A549 (cell line): ENCODE results near the gene EPYC. TPM values are rescaled to one million over a fixed set of nuclear protein-coding genes. Genes with fewer than 3 reads are reported as not detected.

ENCODE experiments used
- ATAC-seq, 2 experiments: fragments of 200-7000 bp in 1 of 2; fragments of >200 bp in 1 of 2; cut with Nextera tagmentation in 1 of 2; cut with Tn5 transposase in 1 of 2; 3 replicates each; pipeline versions ENCODE4 v1.8.0 to v1.9.1; 2018 to 2020; ENCODE audit warnings: mild to moderate bottlenecking in 1 of 2, moderate library complexity in 1 of 2
- CTCF ChIA-PET: fragments of 300-600 bp; sonication (Branson Sonifier 250); formaldehyde crosslinking; extraction: SDS; loops from one replicate; lab custom pipeline; 2021; ENCODE audit warnings: antibody characterized with exemption, inconsistent platforms; lab: Yijun Ruan, JAX
- POLR2A ChIA-PET: fragments of 350-600 bp; formaldehyde crosslinking; extraction: SDS; loops from one replicate; lab custom pipeline; 2021; ENCODE audit warnings: antibody characterized with exemption, inconsistent platforms; lab: Yijun Ruan, JAX
- DNase-seq, 2 experiments: peaks; one replicate each; pipeline versions ENCODE4 v3.0.0 to v3.0.0-alpha.2; 2011 to 2016; ENCODE audit warnings: low read depth in 1 of 2, low spot score in 1 of 2
- FAIRE-seq: peaks from 2 replicates; lab custom pipeline; 2011; peaks lifted over from hg19 to GRCh38; lab: Jason Lieb, UNC
- H3K27ac ChIP-seq, 2 experiments: fragments of >200 bp; sonication (Bioruptor Twin); formaldehyde crosslinking; 3 replicates each; pipeline ENCODE4 v1.5.1; 2016 to 2017
- H3K4me1 ChIP-seq: fragments of >200 bp; sonication (Bioruptor Twin); formaldehyde crosslinking; 3 replicates; pipeline ENCODE4 v1.6.1; 2016
- H3K4me2 ChIP-seq: fragments of >200 bp; sonication (Bioruptor Twin); formaldehyde crosslinking; 3 replicates; pipeline ENCODE4 v1.6.1; 2016
- H3K4me3 ChIP-seq: fragments of >200 bp; sonication (Bioruptor Twin); formaldehyde crosslinking; 3 replicates; pipeline ENCODE4 v1.5.1; 2016
- H3K9me3 ChIP-seq: fragments of >200 bp; sonication (Bioruptor Twin); formaldehyde crosslinking; 3 replicates; pipeline ENCODE4 v1.6.1; 2016
- CBX2 ChIP-seq: fragments of 200-600 bp; sonication (generic); IDR thresholded peaks from 2 replicates; pipeline ENCODE4 v1.6.1; 2016; ENCODE audit warnings: low read depth, mild to moderate bottlenecking, borderline replicate concordance
- E2F6 ChIP-seq: IDR thresholded peaks from 2 replicates; pipeline ENCODE4 v1.6.1; 2012; ENCODE audit warnings: low read depth, borderline replicate concordance
- EHF ChIP-seq: fragments of 250-450 bp; sonication (Bioruptor Pico); IDR thresholded peaks from 2 replicates; pipeline ENCODE4 v1.5.0; 2020; ENCODE audit warnings: mild to moderate bottlenecking
- EHMT2 ChIP-seq: fragments of 200-600 bp; sonication (generic); IDR thresholded peaks from 2 replicates; pipeline ENCODE4 v1.6.1; 2016; ENCODE audit warnings: antibody characterized with exemption, low read depth, mild to moderate bottlenecking, moderate library complexity
- ESRRA ChIP-seq: fragments of 150-350 bp; IDR thresholded peaks from 2 replicates; pipeline ENCODE4 v1.6.1; 2014; ENCODE audit warnings: mild to moderate bottlenecking, low read length, borderline replicate concordance
- FOSL2 ChIP-seq, 2 experiments: fragments of 450-650 bp in 1 of 2; fragments of >200 bp in 1 of 2; sonication (Bioruptor Twin) in 1 of 2; formaldehyde crosslinking; IDR thresholded peaks; 2 replicates each; pipeline versions ENCODE4 v1.5.0 to v1.6.1; 2016 to 2020; ENCODE audit warnings: mild to moderate bottlenecking in 1 of 2, moderate library complexity in 1 of 2
- HOXA7 ChIP-seq: fragments of 250-450 bp; sonication (Bioruptor Pico); IDR thresholded peaks from 2 replicates; pipeline ENCODE4 v1.5.0; 2020; ENCODE audit warnings: mild to moderate bottlenecking, moderate library complexity
- JUN ChIP-seq, 2 experiments: fragments of >200 bp; sonication (Bioruptor Twin); formaldehyde crosslinking; IDR thresholded peaks; 2 replicates in 1 of 2; 3 replicates in 1 of 2; pipeline ENCODE4 v1.6.1; 2016 to 2017
- KDM1A ChIP-seq: fragments of 200-600 bp; sonication (generic); IDR thresholded peaks from 2 replicates; pipeline ENCODE4 v1.6.1; 2016; ENCODE audit warnings: low read depth, mild to moderate bottlenecking
- MAFK ChIP-seq: fragments of 450-650 bp; IDR thresholded peaks from 2 replicates; pipeline ENCODE4 v1.6.1; 2014; ENCODE audit not compliant: partially characterized antibody
- MAZ ChIP-seq: fragments of 150-350 bp; IDR thresholded peaks from 2 replicates; pipeline ENCODE4 v1.6.1; 2014; ENCODE audit warnings: antibody characterized with exemption, low read depth, low read length, borderline replicate concordance
- MYC ChIP-seq: IDR thresholded peaks from 2 replicates; pipeline ENCODE4 v1.6.1; 2012; ENCODE audit warnings: mild to moderate bottlenecking, inconsistent platforms, low read length, improper control_type of control experiment, borderline replicate concordance
- NPAS2 ChIP-seq: fragments of 250-450 bp; sonication (Bioruptor Pico); IDR thresholded peaks from 2 replicates; pipeline ENCODE4 v1.8.0; 2022; ENCODE audit warnings: mild to moderate bottlenecking, moderate library complexity, borderline replicate concordance
- PBX3 ChIP-seq: IDR thresholded peaks from 2 replicates; pipeline ENCODE4 v1.6.1; 2012
- POLR2AphosphoS2 ChIP-seq: conservative IDR thresholded peaks from 2 replicates; pipeline ENCODE4 v1.6.1; 2012; ENCODE audit warnings: low read length, improper control_type of control experiment, inconsistent platforms
- RAD21 ChIP-seq, 2 experiments: fragments of >200 bp in 1 of 2; sonication (Bioruptor Twin) in 1 of 2; formaldehyde crosslinking in 1 of 2; IDR thresholded peaks in 1 of 2; conservative IDR thresholded peaks in 1 of 2; 2 replicates in 1 of 2; 3 replicates in 1 of 2; pipeline ENCODE4 v1.6.1; 2012 to 2018; ENCODE audit warnings: inconsistent platforms in 1 of 2
- RARB ChIP-seq: fragments of 250-450 bp; sonication (Bioruptor Pico); IDR thresholded peaks from 2 replicates; pipeline ENCODE4 v1.8.0; 2021; ENCODE audit warnings: mild to moderate bottlenecking, moderate library complexity
- RCOR1 ChIP-seq: fragments of 150-350 bp; IDR thresholded peaks from 2 replicates; pipeline ENCODE4 v1.6.1; 2014; ENCODE audit warnings: antibody characterized with exemption, low read length, low read depth
- REST ChIP-seq: fragments of 200-600 bp; sonication (generic); IDR thresholded peaks from 2 replicates; pipeline ENCODE4 v1.6.1; 2016; ENCODE audit warnings: antibody characterized with exemption, mild to moderate bottlenecking, moderate library complexity
- RFX5 ChIP-seq: fragments of 450-650 bp; IDR thresholded peaks from 2 replicates; pipeline ENCODE4 v1.7.1; 2014; ENCODE audit warnings: antibody characterized with exemption, mild to moderate bottlenecking, moderate library complexity
- ZFP36 ChIP-seq: fragments of 450-650 bp; IDR thresholded peaks from 2 replicates; pipeline ENCODE4 v1.6.1; 2014; ENCODE audit warnings: borderline replicate concordance; ENCODE audit not compliant: partially characterized antibody
- WGBS: methylation state at CpG from one replicate; pipeline ENCODE4 v1.1.6; 2017; ENCODE audit errors: missing lambda C conversion rate; 5-methylcytosine and 5-hydroxymethylcytosine counted together
- polyA plus RNA-seq, 4 experiments: library from polyadenylated mRNA; depleted of rRNA in 3 of 4; stranded (reverse); fragments of >200 nt; fragmentation: RNase III in 1 of 4; extraction: RNeasy Plus Mini Kit Qiagen cat#74134 plus additional on column Dnase treatment in 1 of 4; gene quantifications; 2 replicates in 3 of 4; 3 replicates in 1 of 4; pipeline ENCODE4 v1.2.3, GENCODE V29; 2011 to 2017
- TF ChIP-seq, protein P1 (sequence below): fragments of >200 bp; sonication (Bioruptor Twin); formaldehyde crosslinking; IDR thresholded peaks from 3 replicates; pipeline ENCODE4 v1.5.1; 2016

EPYC gene
- polyA plus RNA-seq, 2 of the 4 experiments (the other 2 are of a cell fraction) = not detected

DNA sequence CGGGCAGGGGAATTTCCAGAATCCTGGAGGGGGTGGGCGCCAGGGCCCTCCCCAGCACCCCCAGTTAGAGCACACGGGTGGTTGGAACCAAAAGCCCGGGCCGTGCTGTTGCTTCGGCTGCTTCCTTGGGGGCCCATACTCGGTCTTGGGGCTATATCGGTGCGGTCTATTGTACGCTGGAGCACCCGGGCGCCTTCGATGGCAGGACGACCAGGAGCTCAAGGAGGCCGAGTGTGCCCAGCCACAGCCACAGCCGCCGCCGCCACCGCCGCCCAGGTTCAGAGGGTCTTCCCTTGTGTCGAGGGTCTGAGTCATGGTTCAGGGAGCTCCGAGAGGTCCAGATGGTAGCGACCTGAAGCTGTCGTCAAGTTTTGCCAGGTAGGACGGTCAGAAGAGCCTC, 50.3 kb downstream of the EPYC start (continued):
- TF ChIP-seq FOSL2 (IDR thresholded peaks at IDR 0.05) (no peak), FOSL2 (CRISPR knock-in tag; IDR thresholded peaks at IDR 0.05) (no peak)

DNA sequence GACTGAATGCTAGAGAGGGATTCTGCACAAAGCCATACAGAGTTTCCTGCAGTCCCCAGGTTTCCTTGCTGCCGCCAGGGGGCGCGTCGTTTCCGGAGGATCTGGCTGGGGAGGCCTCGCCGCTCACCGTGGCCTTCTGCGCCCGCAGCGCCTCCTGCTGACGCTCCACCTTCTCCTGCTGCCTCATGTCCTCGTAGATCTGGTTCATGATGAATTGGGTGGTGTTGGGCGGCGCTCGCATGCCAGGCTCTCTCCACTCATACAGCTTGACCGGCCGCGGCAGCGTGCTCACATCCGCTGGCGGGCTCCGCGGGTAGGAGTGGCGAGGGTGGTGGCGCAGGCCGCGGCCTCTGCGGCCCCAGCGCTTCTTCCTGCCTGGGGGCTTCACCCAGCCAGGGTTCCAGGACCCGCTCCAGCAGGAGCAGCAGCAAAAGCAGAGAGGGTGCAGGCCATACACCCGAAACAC, 50.8 kb downstream of the EPYC start:
- ATAC-seq (peak in 1 of 2 experiments; percentile 96; a peak in 3 of 6 replicates), FAIRE-seq (no peak), DNase-seq (peak in 1 of 2 experiments; percentile 85)
- TF ChIP-seq, protein P1, sequence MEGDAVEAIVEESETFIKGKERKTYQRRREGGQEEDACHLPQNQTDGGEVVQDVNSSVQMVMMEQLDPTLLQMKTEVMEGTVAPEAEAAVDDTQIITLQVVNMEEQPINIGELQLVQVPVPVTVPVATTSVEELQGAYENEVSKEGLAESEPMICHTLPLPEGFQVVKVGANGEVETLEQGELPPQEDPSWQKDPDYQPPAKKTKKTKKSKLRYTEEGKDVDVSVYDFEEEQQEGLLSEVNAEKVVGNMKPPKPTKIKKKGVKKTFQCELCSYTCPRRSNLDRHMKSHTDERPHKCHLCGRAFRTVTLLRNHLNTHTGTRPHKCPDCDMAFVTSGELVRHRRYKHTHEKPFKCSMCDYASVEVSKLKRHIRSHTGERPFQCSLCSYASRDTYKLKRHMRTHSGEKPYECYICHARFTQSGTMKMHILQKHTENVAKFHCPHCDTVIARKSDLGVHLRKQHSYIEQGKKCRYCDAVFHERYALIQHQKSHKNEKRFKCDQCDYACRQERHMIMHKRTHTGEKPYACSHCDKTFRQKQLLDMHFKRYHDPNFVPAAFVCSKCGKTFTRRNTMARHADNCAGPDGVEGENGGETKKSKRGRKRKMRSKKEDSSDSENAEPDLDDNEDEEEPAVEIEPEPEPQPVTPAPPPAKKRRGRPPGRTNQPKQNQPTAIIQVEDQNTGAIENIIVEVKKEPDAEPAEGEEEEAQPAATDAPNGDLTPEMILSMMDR = peak; percentile 29; the same call in 1 of the 3 replicates
- peak in 1 of 2 experiments; percentile 20; a peak in 1 of 5 replicates for TF ChIP-seq RAD21 (conservative IDR thresholded peaks at IDR 0.05 in 1 of 2, IDR thresholded peaks at IDR 0.05 in 1 of 2)
- no peak for TF ChIP-seq CBX2
- H3K4me3 ChIP-seq = no peak overlapping the region
- ChIA-PET CTCF (interaction anchor here (2.0 to 2.4 kb wide), 2 partner anchors 9 to 401 kb away, joined by 5 to 11 read pairs; no protein-coding TSS in a partner anchor), POLR2A (no interaction called here)
- WGBS = 37% methylated on average over 2 of the region's 32 CpGs
- H3K27ac ChIP-seq = no peak overlapping the region
- H3K9me3 ChIP-seq = no peaks in the 10 kb centered on the region
- H3K4me1 ChIP-seq = peaks cover 7% of the 10 kb centered on the region; the same call in 1 of the 3 replicates
- H3K4me2 ChIP-seq = no peak overlapping the region

- ChIA-PET CTCF (no interaction called here), POLR2A (no interaction called here)
- Histone ChIP-seq H3K27ac (no peak overlapping the region), H3K4me2 (peak overlapping the region; percentile 21; the same call in 1 of the 3 replicates), H3K4me1 (peaks cover 7% of the 10 kb centered on the region; the same call in 1 of the 3 replicates), H3K9me3 (no peaks in the 10 kb centered on the region)
- DNase-seq = no peak
- ATAC-seq = peak in 1 of 2 experiments; percentile 44; a peak in 2 of 6 replicates
- no peak for FAIRE-seq
- TF ChIP-seq NPAS2 (CRISPR knock-in tag) (no peak), REST (no peak), HOXA7 (CRISPR knock-in tag) (no peak), RAD21 (conservative IDR thresholded peaks at IDR 0.05 in 1 of 2, IDR thresholded peaks at IDR 0.05 in 1 of 2) (no peak), RFX5 (no peak), JUN (IDR thresholded peaks at IDR 0.05) (no peak), E2F6 (no peak)
- TF ChIP-seq, all 56 proteins: peak for 0
- no peak overlapping the region for H3K4me3 ChIP-seq
Observed at GRCh38 chr12:90951432-90952105, 53.2 kb downstream of the EPYC start.

- DNase-seq (no peak), FAIRE-seq (no peak), ATAC-seq (no peak)
- POLR2A ChIA-PET = no interaction called here
- no peak overlapping the region for H3K4me3 ChIP-seq
- CTCF ChIA-PET = interaction anchor here (0.9 to 4.4 kb wide), 2 partner anchors 11 to 407 kb away, joined by 3 to 18 read pairs; no protein-coding TSS in a partner anchor
- no peak overlapping the region for H3K4me2 ChIP-seq
- WGBS = 83% methylated on average over 7 of the region's 7 CpGs
- no peak overlapping the region for H3K27ac ChIP-seq
- H3K4me1 ChIP-seq = peaks cover 7% of the 10 kb centered on the region; the same call in 1 of the 3 replicates
- H3K9me3 ChIP-seq = no peaks in the 10 kb centered on the region
- TF ChIP-seq PBX3 = no peak
- TF ChIP-seq EHMT2 = no peak
- no peak for TF ChIP-seq ZFP36
- no peak for TF ChIP-seq MAZ
- TF ChIP-seq RFX5 = no peak
- no peak for TF ChIP-seq MAFK
- TF ChIP-seq RCOR1 = no peak
- TF ChIP-seq MYC = no peak
- no peak for TF ChIP-seq RARB (CRISPR knock-in tag)
- TF ChIP-seq KDM1A = no peak
- no peak for TF ChIP-seq EHF (CRISPR knock-in tag)
- TF ChIP-seq ESRRA = no peak
- TF ChIP-seq POLR2AphosphoS2 = no peak
Observed at GRCh38 chr12:90947869-90948268, 56.9 kb downstream of the EPYC start.
